Ovary (tissue), 3 donors: ENCODE data around the gene TBX21.

ENCODE experiments used
- POLR2A ChIP-seq: fragments of 450-650 bp; IDR thresholded peaks from one replicate; pipeline ENCODE4 v1.6.1; 2017; ENCODE audit warnings: antibody characterized with exemption, mild to moderate bottlenecking, moderate library complexity
- TF ChIP-seq, protein P1 (sequence below), 3 donors: fragments of 450-650 bp in 2 of 3; fragments of 200-600 bp in 1 of 3; IDR thresholded peaks; one replicate each; pipeline versions ENCODE4 v1.5.1 to v1.8.0; 2016 to 2022; ENCODE audit warnings: antibody characterized with exemption in 3 of 3, mild to moderate bottlenecking in 1 of 3
- donor health status: DM: no; HTN: no; CAD: no.

DNA sequence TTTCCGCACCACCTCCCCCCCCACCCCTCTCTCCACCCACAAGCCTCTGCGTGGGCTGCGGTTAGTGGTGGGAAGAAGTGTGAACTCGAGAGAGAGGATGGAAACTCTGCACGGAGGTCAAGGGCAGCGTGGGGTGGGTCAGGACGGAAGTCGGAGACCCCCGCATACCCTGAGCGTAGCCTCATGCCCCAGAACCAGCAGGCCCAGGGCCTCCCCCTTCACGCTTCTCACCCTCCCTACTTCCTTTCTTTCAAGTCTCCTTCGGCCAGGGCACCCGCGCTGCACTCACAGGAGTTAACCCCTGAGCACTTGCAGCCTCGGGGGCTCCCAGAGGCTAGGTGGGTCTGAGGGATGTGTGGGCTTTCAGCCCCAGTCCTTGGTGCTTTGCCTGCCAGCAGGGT, 29.8 kb upstream of the TBX21 start:
- TF ChIP-seq, protein P1, sequence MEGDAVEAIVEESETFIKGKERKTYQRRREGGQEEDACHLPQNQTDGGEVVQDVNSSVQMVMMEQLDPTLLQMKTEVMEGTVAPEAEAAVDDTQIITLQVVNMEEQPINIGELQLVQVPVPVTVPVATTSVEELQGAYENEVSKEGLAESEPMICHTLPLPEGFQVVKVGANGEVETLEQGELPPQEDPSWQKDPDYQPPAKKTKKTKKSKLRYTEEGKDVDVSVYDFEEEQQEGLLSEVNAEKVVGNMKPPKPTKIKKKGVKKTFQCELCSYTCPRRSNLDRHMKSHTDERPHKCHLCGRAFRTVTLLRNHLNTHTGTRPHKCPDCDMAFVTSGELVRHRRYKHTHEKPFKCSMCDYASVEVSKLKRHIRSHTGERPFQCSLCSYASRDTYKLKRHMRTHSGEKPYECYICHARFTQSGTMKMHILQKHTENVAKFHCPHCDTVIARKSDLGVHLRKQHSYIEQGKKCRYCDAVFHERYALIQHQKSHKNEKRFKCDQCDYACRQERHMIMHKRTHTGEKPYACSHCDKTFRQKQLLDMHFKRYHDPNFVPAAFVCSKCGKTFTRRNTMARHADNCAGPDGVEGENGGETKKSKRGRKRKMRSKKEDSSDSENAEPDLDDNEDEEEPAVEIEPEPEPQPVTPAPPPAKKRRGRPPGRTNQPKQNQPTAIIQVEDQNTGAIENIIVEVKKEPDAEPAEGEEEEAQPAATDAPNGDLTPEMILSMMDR (IDR thresholded peaks at IDR 0.05) = no peak
- TF ChIP-seq POLR2A = no peak
